GM18858 (cell line): ENCODE data around the gene NSD2.
"Not testable (repeated sequence)": the region's sequence is repeated elsewhere in the genome, so short reads cannot be mapped to it uniquely, and the experiment has no call there.

Experiments
- ATAC-seq: cut with Tn5 transposase; IDR thresholded peaks from one replicate; pipeline ENCODE4 v1.9.1; 2021; ENCODE audit not compliant: unreplicated experiment

The NSD2 gene

GRCh38 chr4:1870578-1871443 lies at the start of gene NSD2:
Gene NSD2 (plus strand): TSS chr4:1871393. CDS start chr4:1900655, 29,262 bp downstream.
- peak; percentile 47 for ATAC-seq

- no peak for ATAC-seq
Observed at GRCh38 chr4:1821679-1822567, 49.3 kb upstream of the NSD2 start.

GRCh38 chr4:1822568-1823544 lies 48.3 kb upstream of the NSD2 start:
- ATAC-seq = no peak

GRCh38 chr4:1823545-1823932 lies 47.7 kb upstream of the NSD2 start:
- ATAC-seq = no peak

GRCh38 chr4:1824746-1825145 lies 46.4 kb upstream of the NSD2 start:
- no peak for ATAC-seq

- no peak for ATAC-seq
Observed at GRCh38 chr4:1825326-1825725, 45.9 kb upstream of the NSD2 start.

- no peak for ATAC-seq
Observed at GRCh38 chr4:1826531-1827350, 44.5 kb upstream of the NSD2 start.

- no peak for ATAC-seq
Observed at GRCh38 chr4:1830234-1830633, 41.0 kb upstream of the NSD2 start.

GRCh38 chr4:1830642-1831228 lies 40.5 kb upstream of the NSD2 start:
- no peak for ATAC-seq

- ATAC-seq = no peak
Observed at GRCh38 chr4:1831331-1831730, 39.9 kb upstream of the NSD2 start.

GRCh38 chr4:1832690-1833089 lies 38.5 kb upstream of the NSD2 start:
- no peak for ATAC-seq

GRCh38 chr4:1833307-1834046 lies 37.7 kb upstream of the NSD2 start:
- no peak for ATAC-seq

GRCh38 chr4:1834047-1834775 lies 37.0 kb upstream of the NSD2 start:
- ATAC-seq = peak; percentile 50

- not testable (repeated sequence) for ATAC-seq
Observed at GRCh38 chr4:1835836-1836235, 35.4 kb upstream of the NSD2 start.

GRCh38 chr4:1836650-1837049 lies 34.5 kb upstream of the NSD2 start:
- no peak for ATAC-seq

GRCh38 chr4:1837069-1837468 lies 34.1 kb upstream of the NSD2 start:
- ATAC-seq = no peak

- no peak for ATAC-seq
Observed at GRCh38 chr4:1839282-1839681, 31.9 kb upstream of the NSD2 start.

GRCh38 chr4:1841201-1841886 lies 29.8 kb upstream of the NSD2 start:
- ATAC-seq = no peak
